Activated T-helper 1 cell treated with Interleukin-2 at 50 U/mL for 16 hours (primary cell): Measurements from ENCODE around the gene RNF145.
A peak's percentile ranks its signal among the peaks of the same experiment; 100 is the strongest.

Experiments
- DNase-seq: peaks from one replicate; pipeline ENCODE4 v3.0.0-alpha.2; 2020; ENCODE audit warnings: low read depth

Gene RNF145

GRCh38 chr5:159217236-159217635, 7.9 kb upstream of the RNF145 start:
- DNase-seq = no peak

GRCh38 chr5:159216454-159216853, 7.1 kb upstream of the RNF145 start:
- DNase-seq = no peak

GRCh38 chr5:159215886-159216285, 6.5 kb upstream of the RNF145 start:
- no peak for DNase-seq

- DNase-seq = no peak
Observed at GRCh38 chr5:159214486-159215271, 5.3 kb upstream of the RNF145 start.

GRCh38 chr5:159212657-159213462, 3.5 kb upstream of the RNF145 start:
- DNase-seq = no peak

- no peak for DNase-seq
Observed at GRCh38 chr5:159211729-159212174, 2.4 kb upstream of the RNF145 start.

GRCh38 chr5:159210846-159211245, 1.5 kb upstream of the RNF145 start:
- DNase-seq = no peak

GRCh38 chr5:159210210-159210661, 883 bp upstream of the RNF145 start:
- no peak for DNase-seq

- DNase-seq = no peak
Observed at GRCh38 chr5:159208514-159209437, 577 bp downstream of the RNF145 start.

- peak; percentile 75 for DNase-seq
Observed at GRCh38 chr5:159207686-159208513, 1.5 kb downstream of the RNF145 start.

- no peak for DNase-seq
Observed at GRCh38 chr5:159207222-159207685, 2.1 kb downstream of the RNF145 start.

- no peak for DNase-seq
Observed at GRCh38 chr5:159206818-159207217, 2.5 kb downstream of the RNF145 start.

GRCh38 chr5:159206368-159206767, 3.0 kb downstream of the RNF145 start:
- DNase-seq = no peak

GRCh38 chr5:159203351-159203750, 6.0 kb downstream of the RNF145 start:
- no peak for DNase-seq

GRCh38 chr5:159202151-159202550, 7.2 kb downstream of the RNF145 start:
- no peak for DNase-seq

GRCh38 chr5:159199780-159200179, 9.6 kb downstream of the RNF145 start:
- no peak for DNase-seq

GRCh38 chr5:159199225-159199624, 10.1 kb downstream of the RNF145 start:
- DNase-seq = no peak

GRCh38 chr5:159198063-159199036, 11.0 kb downstream of the RNF145 start:
- DNase-seq = no peak

GRCh38 chr5:159195775-159196174, 13.6 kb downstream of the RNF145 start:
- DNase-seq = no peak

- DNase-seq = no peak
Observed at GRCh38 chr5:159190170-159190569, 19.2 kb downstream of the RNF145 start.
